ENCODE results near the gene TMEM182. TPM values are rescaled to one million over a fixed set of nuclear protein-coding genes. Genes with fewer than 3 reads are reported as not detected.

TMEM182 gene
- total RNA-seq, 4 donors from 2014 or later: 2.3 to 3.3 (median 2.8) TPM

- TF ChIP-seq CTCF (IDR thresholded peaks at IDR 0.05): no peak
- no peak for TF ChIP-seq POLR2A (IDR thresholded peaks at IDR 0.05)
- Histone ChIP-seq H3K27me3 (no peaks in the 10 kb centered on the region), H3K36me3 (no peaks in the 10 kb centered on the region), H3K4me1 (no peaks in the 10 kb centered on the region), H3K4me3 (replicated peaks in 1 of 3) (no peak overlapping the region), H3K27ac (no peak overlapping the region), H3K9me3 (no peaks in the 10 kb centered on the region)
- intact Hi-C loops (cut with DNase I): no loop called here
- DNase-seq: no peak
- WGBS, 2 donors: 90 to 92% methylated on average over 5 of the region's 5 CpGs
Observed at GRCh38 chr2:102773149-102773705, 11.4 kb downstream of the TMEM182 start.

GRCh38 chr2:102778260-102778659 lies 16.4 kb downstream of the TMEM182 start:
- H3K4me1 ChIP-seq: no peaks in the 10 kb centered on the region
- no peak overlapping the region for H3K4me3 ChIP-seq (replicated peaks in 1 of 3)
- 96 to 98% methylated on average over 1 of the region's 1 CpG for WGBS, 2 donors
- H3K27ac ChIP-seq: no peak overlapping the region
- DNase-seq: no peak
- no peaks in the 10 kb centered on the region for H3K36me3 ChIP-seq
- no peaks in the 10 kb centered on the region for H3K9me3 ChIP-seq
- intact Hi-C loops (cut with DNase I): no loop called here
- H3K27me3 ChIP-seq: no peaks in the 10 kb centered on the region
- no peak for TF ChIP-seq CTCF (IDR thresholded peaks at IDR 0.05)
- TF ChIP-seq POLR2A (IDR thresholded peaks at IDR 0.05): no peak

GRCh38 chr2:102780467-102780866 lies 18.6 kb downstream of the TMEM182 start:
- Histone ChIP-seq H3K27me3 (no peaks in the 10 kb centered on the region), H3K36me3 (no peaks in the 10 kb centered on the region), H3K4me1 (no peaks in the 10 kb centered on the region), H3K27ac (no peak overlapping the region), H3K4me3 (replicated peaks in 1 of 3) (no peak overlapping the region), H3K9me3 (no peaks in the 10 kb centered on the region)
- WGBS, 2 donors: 91 to 92% methylated on average over 1 of the region's 1 CpG
- no peak for DNase-seq
- TF ChIP-seq CTCF (IDR thresholded peaks at IDR 0.05) (no peak), POLR2A (IDR thresholded peaks at IDR 0.05) (no peak)
- intact Hi-C loops (cut with DNase I): no loop called here

- Histone ChIP-seq H3K4me1 (no peaks in the 10 kb centered on the region), H3K36me3 (no peaks in the 10 kb centered on the region), H3K27me3 (no peaks in the 10 kb centered on the region), H3K27ac (no peak overlapping the region), H3K9me3 (no peaks in the 10 kb centered on the region), H3K4me3 (replicated peaks in 1 of 3) (no peak overlapping the region)
- WGBS, 2 donors: 90 to 93% methylated on average over 2 of the region's 2 CpGs
- no peak for DNase-seq
- intact Hi-C loops (cut with DNase I): no loop called here
- no peak for TF ChIP-seq CTCF (IDR thresholded peaks at IDR 0.05)
- no peak for TF ChIP-seq POLR2A (IDR thresholded peaks at IDR 0.05)
Observed at GRCh38 chr2:102782187-102782586, 20.4 kb downstream of the TMEM182 start.

GRCh38 chr2:102782933-102783332 lies 21.1 kb downstream of the TMEM182 start:
- H3K27ac ChIP-seq: no peak overlapping the region
- no peaks in the 10 kb centered on the region for H3K36me3 ChIP-seq
- H3K4me1 ChIP-seq: no peaks in the 10 kb centered on the region
- 70 to 89% methylated on average over 1 of the region's 1 CpG for WGBS, 2 donors
- no peaks in the 10 kb centered on the region for H3K9me3 ChIP-seq
- no peak overlapping the region for H3K4me3 ChIP-seq (replicated peaks in 1 of 3)
- intact Hi-C loops (cut with DNase I): no loop called here
- no peaks in the 10 kb centered on the region for H3K27me3 ChIP-seq
- no peak for DNase-seq
- TF ChIP-seq CTCF (IDR thresholded peaks at IDR 0.05) (no peak), POLR2A (IDR thresholded peaks at IDR 0.05) (no peak)
